GM18519 (cell line): ENCODE measurements around the gene BMP4.

ENCODE experiments used
- ATAC-seq: cut with Tn5 transposase; IDR thresholded peaks from one replicate; pipeline ENCODE4 v1.9.1; 2021; ENCODE audit warnings: mild to moderate bottlenecking, moderate library complexity; ENCODE audit not compliant: unreplicated experiment, low FRiP score

BMP4 gene

DNA sequence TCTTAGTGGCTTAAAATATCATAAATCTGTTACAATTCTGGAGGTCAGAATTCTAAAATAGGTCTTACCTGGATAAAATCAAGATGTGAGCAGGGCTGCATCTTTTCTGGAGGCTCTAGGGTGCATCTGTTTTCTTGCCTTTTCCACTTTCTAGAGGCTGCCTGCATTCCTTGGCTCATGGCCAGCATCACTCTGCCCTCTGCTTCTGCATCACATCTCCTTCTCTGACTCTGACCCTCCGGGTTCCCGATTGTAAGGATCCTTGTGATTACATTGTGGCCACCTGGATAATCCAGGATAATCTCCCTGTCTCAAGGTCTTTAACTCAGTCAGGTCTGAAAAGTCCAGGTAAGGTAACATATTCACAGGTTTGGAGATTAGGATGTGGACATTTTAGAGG, 11.0 kb upstream of the BMP4 start:
- no peak for ATAC-seq

DNA sequence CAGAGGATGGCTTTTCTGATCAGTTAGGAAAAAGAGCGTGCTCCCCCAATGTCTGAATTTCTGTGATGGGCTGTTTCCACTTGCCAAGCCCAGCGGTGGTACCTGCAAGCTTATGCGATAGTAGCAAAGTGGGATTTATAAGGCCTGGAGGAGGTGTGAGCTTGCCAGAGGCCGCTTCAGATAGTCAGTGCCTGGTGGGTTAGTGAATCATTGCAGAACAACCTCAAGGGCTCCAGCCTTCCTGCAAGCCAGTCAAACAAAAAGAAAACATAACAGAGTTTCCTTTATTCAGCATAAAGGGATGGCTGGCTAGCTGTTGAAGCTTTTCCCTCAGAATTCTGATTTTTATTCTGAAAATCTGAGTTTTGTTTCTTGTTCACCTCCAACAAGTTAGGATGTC, 7.6 kb upstream of the BMP4 start:
- ATAC-seq: no peak

DNA sequence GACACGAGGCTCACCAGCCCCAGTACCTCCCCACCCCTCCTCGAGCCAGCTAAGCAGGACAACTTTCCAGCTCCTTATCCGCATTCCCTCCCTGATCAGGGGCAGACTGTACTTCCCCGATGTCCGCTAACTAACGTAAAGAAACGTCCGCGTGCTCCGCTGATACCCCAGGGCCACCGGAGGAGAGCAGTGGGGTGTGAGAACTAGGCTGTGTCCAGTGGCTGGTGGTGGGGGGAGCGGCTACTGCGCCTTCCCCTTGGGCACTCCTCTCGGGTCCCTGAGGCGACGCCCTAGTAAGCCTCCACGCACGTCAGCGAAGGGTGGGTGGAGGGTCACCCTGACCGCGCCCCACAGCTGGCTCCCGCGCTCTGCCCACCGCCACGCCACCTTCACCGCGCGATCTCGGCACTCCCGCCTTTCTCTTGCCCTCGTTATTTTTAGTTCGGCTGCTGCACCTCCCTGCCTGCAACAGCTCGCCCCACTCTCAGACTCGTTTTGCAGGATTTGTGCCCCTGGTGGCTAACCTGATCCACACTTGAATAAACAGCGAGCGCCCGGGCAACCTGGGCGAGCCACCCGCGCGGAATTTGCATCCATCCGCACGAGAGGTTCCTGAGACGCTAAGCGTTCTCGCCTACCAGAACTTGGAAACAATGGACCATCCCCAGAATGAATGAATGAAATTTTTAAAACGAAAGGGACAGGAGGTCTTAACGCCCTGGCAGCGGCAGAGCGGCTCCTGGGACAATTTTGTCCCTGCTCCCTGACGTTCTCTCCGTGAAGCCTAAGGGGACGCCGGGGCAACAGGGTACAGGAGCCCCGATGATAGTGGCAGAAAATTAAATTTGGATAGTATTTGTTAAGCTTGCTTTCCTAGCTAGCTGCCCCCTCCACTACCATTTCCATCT, 6.9 kb upstream of the BMP4 start:
- ATAC-seq: no peak

DNA sequence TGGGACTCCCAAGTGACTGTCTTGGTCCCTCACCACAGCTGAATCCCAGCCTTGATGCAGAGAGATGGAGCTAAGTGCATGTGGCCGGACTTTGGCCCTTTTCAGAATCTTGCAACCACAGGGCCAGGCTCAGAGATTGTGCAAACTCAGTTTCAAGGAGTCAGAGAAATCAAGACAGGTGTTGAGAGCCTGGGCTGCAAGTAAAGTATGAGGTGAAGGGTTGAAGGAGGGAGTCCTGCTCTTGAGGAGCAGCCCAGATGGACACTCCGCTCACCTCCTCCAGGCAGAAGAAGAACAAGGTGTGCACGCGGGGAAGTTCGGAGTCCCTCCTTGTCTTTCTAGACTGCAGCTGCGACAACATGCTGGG, 6.3 kb upstream of the BMP4 start:
- no peak for ATAC-seq

DNA sequence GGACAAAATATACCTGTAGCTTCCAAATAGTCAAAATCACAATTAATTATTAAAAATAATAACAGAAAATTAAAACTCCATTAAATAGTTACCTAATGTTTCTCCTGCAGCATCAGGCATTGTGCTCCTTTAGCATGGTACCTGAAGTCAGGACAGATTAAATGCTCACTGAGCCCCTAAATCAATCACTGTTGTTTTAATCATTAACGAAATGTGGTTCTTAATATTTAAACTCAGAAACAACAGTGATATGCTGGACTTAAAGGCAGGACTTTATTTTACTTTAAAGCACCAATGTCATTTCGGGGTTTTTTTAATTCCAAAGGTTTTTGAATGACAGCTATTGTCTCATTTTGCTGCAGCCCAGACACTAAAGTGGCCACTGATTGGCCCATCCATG, 2.0 kb upstream of the BMP4 start:
- ATAC-seq: no peak

DNA sequence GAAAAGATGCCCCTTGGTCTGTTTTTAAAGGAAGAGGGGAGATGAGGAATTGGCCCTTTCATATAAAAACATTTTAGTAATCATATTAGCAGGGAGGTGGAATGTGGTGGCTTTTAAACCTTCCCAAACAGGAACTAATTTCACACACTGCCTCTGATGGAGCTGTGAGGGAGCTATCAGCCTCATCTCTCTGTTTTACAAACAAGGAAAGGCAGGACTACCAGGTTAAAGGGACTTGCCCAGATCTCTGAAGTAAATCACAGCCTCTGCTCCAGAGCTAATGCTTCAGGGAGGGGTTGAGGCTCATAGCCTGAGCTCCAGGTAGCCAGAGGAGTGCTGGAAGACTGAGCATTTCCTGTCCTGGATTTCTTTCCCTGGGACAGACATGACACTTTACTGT, 1.1 kb upstream of the BMP4 start:
- ATAC-seq: no peak

DNA sequence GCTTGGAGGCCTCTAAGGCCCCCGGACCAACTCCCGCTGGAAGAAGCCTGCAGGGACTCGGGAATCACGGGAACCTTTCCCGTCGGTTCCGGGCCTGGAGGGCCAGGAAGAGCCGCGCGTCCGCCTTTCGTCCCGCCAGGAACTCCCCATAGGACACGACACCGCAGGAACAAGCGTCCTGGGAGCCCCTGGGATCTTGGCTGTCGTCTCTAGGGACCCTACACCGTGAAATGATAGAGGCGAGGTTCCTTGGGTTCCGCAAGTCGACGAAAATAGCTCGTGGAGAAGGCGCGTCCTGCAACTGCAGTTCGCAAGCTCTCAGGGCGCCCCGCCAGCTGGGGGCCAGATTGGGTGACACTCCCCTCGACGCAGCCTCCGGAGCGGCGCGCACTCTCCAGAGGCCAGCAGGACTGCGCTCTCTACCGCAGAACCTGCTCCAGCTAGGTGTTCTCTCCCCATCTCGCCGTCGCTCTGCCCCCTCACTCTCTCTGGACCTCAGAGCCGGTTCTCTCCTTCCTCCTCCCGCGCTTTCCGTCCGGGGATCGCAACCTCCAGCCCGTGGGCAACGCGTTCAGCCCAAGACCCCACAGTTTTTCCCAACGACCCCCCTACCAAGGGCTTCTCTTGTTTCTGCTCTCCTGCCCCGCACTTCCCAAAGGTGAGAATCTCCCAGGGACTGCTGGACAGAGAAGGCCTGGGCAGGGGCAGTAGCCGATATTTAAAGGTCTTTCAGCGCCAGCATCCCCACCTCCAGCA, 776 bp downstream of the BMP4 start:
- ATAC-seq: no peak

DNA sequence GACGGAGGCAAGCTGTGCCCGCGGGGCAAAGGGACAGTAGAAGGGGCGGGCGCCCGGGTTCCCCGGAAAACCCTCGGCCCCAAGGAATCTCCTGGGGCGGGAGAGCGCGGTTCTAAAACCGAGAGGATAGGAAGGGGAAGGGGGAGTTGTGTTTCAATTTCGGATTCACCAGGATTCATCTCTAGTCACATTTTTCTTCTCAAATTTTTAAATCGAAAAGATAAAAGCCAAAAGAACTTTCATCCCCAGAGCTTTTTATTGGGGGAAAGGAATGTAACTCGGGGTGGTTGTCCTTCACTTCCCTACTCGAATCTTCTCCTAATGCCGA, 1.4 kb downstream of the BMP4 start:
- ATAC-seq: no peak

DNA sequence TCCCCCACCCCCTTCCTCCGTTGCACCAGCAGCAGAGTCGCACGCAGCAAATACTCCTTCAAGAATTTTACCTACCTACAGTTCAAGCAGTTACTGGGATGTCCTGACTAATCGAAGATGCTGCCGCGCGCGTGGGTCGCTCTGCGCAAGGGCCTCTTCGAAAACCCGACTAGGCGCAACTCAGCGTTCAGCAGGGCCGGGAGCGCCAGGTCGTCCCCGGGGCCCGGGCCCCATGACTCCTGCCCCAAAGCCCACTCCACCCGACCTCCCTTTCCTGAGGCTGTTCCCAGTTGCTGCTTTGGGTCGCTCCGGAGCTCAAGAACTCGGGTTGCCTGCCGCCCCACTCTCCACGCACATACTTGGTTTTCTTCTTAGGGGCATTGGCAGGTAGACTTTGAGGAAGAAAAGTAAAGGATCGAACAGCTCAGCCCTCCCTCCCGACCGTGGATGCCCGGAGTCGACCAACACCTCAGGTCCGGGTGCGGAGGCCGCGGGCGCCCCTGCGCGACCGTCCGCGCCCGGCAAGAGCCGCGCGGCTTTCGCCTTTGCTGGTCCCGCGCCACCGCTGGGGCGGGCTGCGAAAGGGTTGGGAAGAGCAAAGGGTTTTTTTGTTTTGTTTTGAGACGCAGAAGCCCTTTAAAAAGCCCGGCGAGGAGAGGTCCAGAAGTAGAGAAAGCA, 1.9 kb downstream of the BMP4 start:
- ATAC-seq: no peak

DNA sequence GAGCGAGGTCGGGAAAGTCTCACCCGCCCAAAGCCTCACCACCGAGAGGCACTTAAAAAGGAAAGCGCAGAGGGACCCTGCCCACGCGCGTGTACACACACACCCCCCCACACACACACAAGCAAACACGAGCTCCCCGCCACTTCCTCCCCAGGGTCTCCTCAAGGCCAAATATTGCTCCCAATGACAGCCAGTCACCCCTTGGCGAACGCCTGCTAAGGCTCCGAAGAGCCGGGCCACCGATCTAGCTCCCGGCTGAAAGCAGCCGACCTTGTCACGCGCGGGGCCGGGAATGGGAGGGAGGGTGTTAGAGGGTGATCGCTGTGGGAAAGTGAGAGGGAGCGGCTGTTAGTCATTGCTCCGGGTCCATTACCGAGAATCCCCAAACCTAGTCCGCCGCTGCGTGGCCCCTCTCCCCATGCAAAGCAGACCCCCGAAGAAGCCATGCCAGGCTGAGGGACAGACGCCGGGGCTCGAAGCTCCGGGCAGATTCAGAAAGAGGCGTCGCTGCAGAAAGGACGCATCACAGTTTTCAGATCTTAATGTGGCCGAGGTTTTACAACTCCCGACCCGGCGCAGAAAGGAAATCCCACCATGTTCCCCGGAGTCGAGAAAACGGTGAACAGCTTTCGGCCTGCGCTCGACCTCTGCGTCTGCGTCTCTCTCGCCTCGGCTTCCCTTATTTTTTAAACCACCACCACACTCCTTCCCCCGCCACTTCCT, 2.6 kb downstream of the BMP4 start:
- no peak for ATAC-seq

DNA sequence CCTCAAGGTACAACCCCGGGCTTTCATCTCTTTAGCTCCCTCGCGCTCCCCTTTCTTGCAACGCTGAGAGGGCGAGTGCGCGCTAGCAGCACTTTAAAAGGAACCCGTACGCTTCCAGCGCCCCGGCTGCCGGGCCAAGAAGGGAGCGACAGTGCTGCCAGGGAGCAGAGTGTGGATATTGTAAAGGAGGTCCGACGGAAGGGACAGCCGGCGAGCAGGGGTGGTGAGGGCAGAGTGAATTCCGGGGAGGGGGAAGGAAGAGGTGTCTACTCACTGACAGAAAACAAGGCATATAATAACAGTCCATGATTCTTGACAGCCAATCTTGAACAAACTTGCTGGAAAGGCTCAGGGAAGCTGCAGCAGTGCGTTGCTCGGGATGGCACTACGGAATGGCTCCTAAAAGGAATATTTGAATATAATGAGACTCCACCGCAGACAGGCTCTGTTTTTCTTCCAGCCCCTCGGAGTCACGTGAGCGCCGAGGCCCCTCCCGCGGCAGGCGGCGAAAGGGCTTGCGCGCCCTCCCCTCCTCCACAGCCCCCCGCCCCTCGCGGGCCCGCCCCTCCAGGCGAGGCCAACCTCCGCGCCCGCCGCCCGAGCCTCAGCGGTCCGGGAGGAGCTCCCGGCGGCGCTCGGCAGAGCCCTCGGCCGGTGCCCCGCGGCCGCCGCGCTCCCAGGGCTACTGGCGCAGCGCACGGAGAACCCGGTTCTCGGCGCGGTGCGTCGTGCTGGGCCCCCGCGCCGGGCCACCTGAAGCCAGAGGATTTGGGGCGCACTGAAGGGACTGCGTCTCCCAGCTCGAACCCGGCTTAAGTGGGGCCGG, 3.4 kb downstream of the BMP4 start:
- no peak for ATAC-seq

DNA sequence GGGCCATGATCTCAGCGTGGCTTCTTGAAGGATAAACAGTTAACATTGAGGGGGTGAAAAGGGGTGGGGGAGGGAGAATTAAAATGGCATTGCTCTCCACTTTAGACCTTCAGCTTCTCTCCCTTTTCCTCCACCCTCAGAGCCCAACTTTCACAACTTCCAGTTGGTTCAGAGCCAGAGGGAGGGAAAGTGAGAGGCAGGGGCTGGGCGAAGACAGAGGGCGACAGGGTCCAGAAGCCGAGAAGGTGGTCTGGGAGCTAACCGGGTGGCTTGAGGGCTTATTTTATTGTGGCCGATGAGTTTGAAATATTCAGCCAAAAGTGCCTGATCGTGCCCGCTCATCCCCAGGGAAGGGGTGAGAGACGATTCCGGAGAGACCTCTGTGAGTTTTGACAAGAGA, 4.1 kb downstream of the BMP4 start:
- ATAC-seq: no peak

DNA sequence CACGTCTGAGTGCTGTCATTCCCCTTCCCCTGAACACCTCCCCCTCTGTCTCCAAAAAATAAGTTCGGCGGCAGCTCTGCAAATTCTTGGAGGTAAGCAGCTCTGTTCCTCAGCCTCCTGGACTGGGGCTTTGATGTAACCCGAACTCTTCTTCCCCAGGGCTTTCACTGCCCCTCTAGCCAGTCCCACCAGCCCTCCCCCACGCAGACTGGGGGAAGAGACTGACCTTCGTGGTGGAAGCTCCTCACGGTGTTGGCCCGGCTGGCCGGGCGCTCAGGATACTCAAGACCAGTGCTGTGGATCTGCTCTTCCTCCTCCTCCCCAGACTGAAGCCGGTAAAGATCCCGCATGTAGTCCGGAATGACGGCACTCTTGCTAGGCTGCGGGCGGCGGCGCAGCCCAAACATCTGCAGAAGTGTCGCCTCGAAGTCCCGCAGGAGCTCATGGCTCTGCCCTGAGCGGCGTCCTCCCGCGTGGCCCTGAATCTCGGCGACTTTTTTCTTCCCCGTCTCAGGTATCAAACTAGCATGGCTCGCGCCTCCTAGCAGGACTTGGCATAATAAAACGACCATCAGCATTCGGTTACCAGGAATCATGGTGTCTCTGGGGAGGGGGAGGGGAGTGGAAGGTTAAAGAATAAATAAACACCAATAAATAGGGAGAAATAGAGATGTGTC, 4.9 kb downstream of the BMP4 start:
- no peak for ATAC-seq

DNA sequence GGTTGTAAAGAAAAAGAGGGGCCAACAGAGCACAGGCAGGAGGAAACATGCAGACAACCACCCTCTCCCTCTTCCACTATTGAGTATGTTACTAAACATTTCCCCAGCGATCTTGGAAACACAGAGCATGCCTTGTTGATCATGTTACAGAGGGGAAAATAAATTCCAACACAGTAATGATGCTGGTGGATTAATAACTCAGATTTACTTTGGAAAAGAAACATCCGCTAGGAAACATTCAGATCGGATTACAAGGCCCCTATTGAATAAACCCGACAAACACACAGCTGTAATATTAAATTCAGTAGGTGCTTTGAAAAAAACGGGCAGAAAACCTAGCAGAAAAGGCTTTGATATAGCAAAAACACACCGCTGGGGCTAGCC, 5.4 kb downstream of the BMP4 start:
- ATAC-seq: no peak

DNA sequence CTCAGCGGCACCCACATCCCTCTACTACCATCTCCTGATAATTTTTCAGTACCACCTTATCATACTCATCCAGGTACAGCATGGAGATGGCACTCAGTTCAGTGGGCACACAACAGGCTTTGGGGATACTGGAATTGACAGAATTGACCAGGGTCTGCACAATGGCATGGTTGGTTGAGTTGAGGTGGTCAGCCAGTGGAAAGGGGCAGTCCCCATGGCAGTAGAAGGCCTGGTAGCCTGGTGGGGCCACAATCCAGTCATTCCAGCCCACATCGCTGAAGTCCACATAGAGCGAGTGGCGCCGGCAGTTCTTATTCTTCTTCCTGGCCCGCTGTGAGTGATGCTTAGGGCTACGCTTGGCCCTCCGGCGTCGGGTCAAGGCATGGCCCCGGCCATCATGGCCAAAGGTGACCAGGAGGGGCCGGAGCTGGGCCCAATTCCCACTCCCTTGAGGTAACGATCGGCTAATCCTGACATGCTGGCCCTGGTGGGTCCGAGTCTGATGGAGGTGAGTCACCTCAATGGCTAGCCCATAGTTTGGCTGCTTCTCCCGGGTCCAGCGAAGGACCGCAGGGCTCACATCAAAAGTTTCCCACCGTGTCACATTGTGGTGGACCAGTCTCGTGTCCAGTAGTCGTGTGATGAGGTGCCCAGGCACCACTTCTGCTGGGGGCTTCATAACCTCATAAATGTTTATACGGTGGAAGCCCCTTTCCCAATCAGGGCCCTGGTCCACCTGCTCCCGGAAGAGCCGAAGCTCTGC, 6.4 kb downstream of the BMP4 start:
- ATAC-seq: no peak

DNA sequence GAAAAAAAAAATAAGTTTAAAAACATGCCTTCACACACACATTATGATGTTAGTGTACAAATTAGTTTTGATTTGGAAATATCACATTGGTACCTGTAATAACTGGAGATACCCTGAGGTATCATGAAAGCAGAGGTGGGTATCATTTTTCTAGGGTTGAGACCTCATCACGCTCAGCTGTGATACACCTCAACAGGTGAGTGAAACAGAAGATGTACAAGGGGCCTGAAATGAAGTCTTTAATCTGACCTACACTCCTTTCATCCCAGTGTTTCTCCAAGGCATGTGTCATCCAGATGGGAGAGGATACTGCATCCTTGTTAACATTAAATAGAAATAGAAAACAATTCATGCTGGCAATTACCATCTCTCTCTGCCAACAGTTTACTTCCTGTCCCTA, 7.4 kb downstream of the BMP4 start:
- no peak for ATAC-seq

DNA sequence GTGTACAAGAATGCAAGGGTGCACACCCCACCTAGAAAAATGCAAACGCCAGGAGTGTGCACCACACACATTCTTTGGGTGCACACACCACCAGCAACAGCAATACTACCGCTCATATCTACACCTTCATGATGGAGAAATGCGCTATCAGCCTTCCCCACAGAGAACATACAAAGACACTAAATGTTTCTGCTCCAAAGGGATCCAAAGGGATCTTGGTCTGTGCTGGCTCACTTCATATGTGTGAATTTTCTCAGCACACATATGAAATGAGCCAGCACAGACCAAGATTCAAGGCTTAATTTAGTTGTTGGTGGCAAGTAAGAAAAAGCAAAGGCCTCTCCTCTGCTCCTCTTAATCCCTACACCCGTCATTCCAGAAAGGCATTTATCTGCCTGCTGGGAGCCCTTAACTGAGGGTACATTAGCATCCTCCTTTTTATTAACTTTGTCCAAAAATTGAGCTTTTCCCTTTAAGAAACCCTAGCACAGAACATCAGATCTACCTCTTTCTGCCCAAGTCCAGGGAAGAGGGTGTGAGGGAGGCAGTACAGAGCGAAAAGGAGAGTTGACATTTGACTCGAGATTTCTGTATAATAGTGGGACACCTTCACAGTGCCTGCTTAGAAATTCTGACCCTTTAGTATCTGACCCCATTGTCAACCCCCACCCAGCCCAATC, 8.3 kb downstream of the BMP4 start:
- ATAC-seq: no peak

DNA sequence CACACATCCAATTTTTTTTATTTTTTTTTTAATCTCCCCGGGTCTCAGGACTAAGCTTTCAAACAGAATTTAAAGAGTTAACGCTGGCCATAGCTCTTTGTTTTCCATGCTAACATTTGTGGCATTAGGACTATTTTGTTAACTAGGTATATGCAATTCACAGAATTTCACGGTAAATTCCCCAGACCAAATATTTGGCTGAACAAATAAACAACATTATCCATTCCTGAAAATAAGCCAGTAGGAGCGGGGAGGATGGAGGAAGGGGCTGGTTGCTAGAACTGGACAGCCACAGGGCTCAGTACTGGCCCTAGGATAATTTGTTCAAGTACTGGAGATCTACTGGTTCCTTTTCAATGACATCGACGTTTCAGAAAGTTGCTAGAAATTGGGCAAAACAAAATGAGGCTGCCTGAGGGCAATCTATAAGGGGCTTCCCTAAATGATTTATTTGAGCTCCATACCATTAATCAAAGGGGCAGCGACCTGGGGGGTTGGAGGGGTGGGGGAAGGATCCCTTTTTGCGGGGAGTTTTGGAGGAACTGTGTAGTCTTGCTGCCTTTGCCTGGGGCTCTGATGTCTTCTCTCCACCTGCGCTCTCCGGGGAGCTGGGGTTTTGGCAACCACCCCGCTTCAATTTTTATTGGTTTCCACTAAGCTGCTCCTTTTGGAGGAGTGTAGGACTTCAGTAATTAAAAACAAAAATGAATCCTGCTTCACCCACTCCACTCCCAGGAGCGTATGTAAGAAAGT, 9.0 kb downstream of the BMP4 start:
- ATAC-seq: no peak
